Endothelial cell of umbilical vein (primary cell): ENCODE measurements around the gene EYS. TPM values are rescaled to one million over a fixed set of nuclear protein-coding genes. Genes with fewer than 3 reads are reported as not detected.

ENCODE experiments used
- BruUV-seq: library from RNA; stranded (reverse); fragments of 400-500 nt; replicated peaks from 2 replicates; lab custom pipeline; 2021; lab: Mats Ljungman, UMichigan
- CTCF ChIA-PET: fragments of 300-600, 350-600 bp; sonication (Branson Sonifier 250); formaldehyde crosslinking; loops from one replicate; lab custom pipeline; 2021; ENCODE audit warnings: antibody characterized with exemption, inconsistent platforms; lab: Charles Lee
- POLR2A ChIA-PET: fragments of 300-600, 350-600 bp; sonication (Branson Sonifier 250); formaldehyde crosslinking; loops from one replicate; lab custom pipeline; 2021; ENCODE audit warnings: antibody characterized with exemption, inconsistent platforms; lab: Charles Lee
- DNase-seq: peaks from one replicate; pipeline ENCODE4 v3.0.0-alpha.2; 2011; ENCODE audit warnings: low read depth, low spot score
- FAIRE-seq: peaks from 2 replicates; lab custom pipeline; 2011; peaks lifted over from hg19 to GRCh38; lab: Jason Lieb, UNC
- H2AFZ ChIP-seq: 2 replicates; pipeline ENCODE4 v1.6.0; 2012; ENCODE audit warnings: low read depth, low read length, control low read depth, inconsistent platforms
- H3K27ac ChIP-seq: 2 replicates; pipeline ENCODE4 v1.5.1; 2011; ENCODE audit warnings: low read depth, mild to moderate bottlenecking, control low read depth, low read length, moderate library complexity; ENCODE audit not compliant: insufficient read depth
- H3K27me3 ChIP-seq, 2 experiments: 2 replicates each; pipeline versions ENCODE4 v1.6.0 to v1.6.1; 2011; ENCODE audit warnings: low read length in 2 of 2, mixed read lengths in 1 of 2; ENCODE audit not compliant: control insufficient read depth in 2 of 2, insufficient read depth in 2 of 2
- H3K36me3 ChIP-seq, 2 experiments: 2 replicates in 1 of 2; 3 replicates in 1 of 2; pipeline ENCODE4 v1.5.1; 2011; ENCODE audit warnings: low read length in 2 of 2, mild to moderate bottlenecking in 1 of 2, moderate library complexity in 1 of 2; ENCODE audit not compliant: control insufficient read depth in 2 of 2, insufficient read depth in 2 of 2; ENCODE audit errors: extremely low read depth in 1 of 2
- H3K4me1 ChIP-seq: 3 replicates; pipeline ENCODE4 v1.5.1; 2011; ENCODE audit warnings: mild to moderate bottlenecking, low read length; ENCODE audit not compliant: control insufficient read depth, insufficient read depth; ENCODE audit errors: extremely low read depth
- H3K4me2 ChIP-seq: 2 replicates; pipeline ENCODE4 v1.6.1; 2011; ENCODE audit warnings: low read length, control low read depth, mixed read lengths; ENCODE audit not compliant: insufficient read depth
- H3K4me3 ChIP-seq, 3 experiments: fragments of 200-600 bp in 1 of 3; sonication (generic), shearing (Covaris generic) in 1 of 3; replicated peaks in 1 of 3; 2 replicates each; pipeline ENCODE4 v1.5.1; 2011 to 2016; ENCODE audit warnings: control low read depth in 3 of 3, low read length in 3 of 3, mild to moderate bottlenecking in 2 of 3, inconsistent platforms in 1 of 3, low read depth in 1 of 3, moderate library complexity in 1 of 3; ENCODE audit not compliant: insufficient read depth in 1 of 3
- H3K79me2 ChIP-seq: 2 replicates; pipeline ENCODE4 v1.6.0; 2012; ENCODE audit warnings: low read length, inconsistent platforms; ENCODE audit not compliant: control insufficient read depth, insufficient read depth
- H3K9ac ChIP-seq: replicated peaks from 2 replicates; pipeline ENCODE3; 2011; ENCODE audit warnings: low read length, control low read depth; ENCODE audit not compliant: insufficient read depth; ENCODE audit errors: extremely low read depth
- H3K9me1 ChIP-seq: replicated peaks from 3 replicates; pipeline ENCODE4 v1.6.0; 2011; ENCODE audit warnings: mild to moderate bottlenecking, low read length; ENCODE audit not compliant: control insufficient read depth, insufficient read depth; ENCODE audit errors: extremely low read depth
- H3K9me3 ChIP-seq: replicated peaks from 2 replicates; pipeline ENCODE4 v1.5.1; 2012; ENCODE audit warnings: low read length, inconsistent platforms; ENCODE audit not compliant: control insufficient read depth, insufficient read depth
- H4K20me1 ChIP-seq: replicated peaks from 2 replicates; pipeline ENCODE3; 2011; ENCODE audit warnings: mild to moderate bottlenecking, low read length; ENCODE audit not compliant: control insufficient read depth, insufficient read depth; ENCODE audit errors: extremely low read depth
- CTCF ChIP-seq, 2 donors: IDR thresholded peaks; 1 replicate in 1 of 2; 2 replicates in 1 of 2; pipeline ENCODE4 v1.5.1; 2011; ENCODE audit warnings: low read length in 2 of 2, mild to moderate bottlenecking in 2 of 2, moderate library complexity in 2 of 2, control low read depth in 1 of 2, inconsistent platforms in 1 of 2, low read depth in 1 of 2; ENCODE audit not compliant: insufficient read depth in 1 of 2; ENCODE audit errors: extremely low read depth in 1 of 2
- EZH2 ChIP-seq: IDR thresholded peaks from 2 replicates; pipeline ENCODE4 v1.6.1; 2012; ENCODE audit warnings: borderline replicate concordance, low read depth, mild to moderate bottlenecking, moderate library complexity, low read length, inconsistent platforms; ENCODE audit not compliant: severe bottlenecking
- FOS ChIP-seq: IDR thresholded peaks from 2 replicates; pipeline ENCODE4 v1.6.1; 2011; ENCODE audit warnings: mild to moderate bottlenecking, low read length, moderate library complexity, borderline replicate concordance; ENCODE audit not compliant: insufficient read depth
- GATA2 ChIP-seq: IDR thresholded peaks from 2 replicates; pipeline ENCODE4 v1.7.0; 2011; ENCODE audit warnings: low read depth, mild to moderate bottlenecking, moderate library complexity, mixed read lengths, low read length; ENCODE audit not compliant: insufficient read length, insufficient read depth
- JUN ChIP-seq: IDR thresholded peaks from 2 replicates; pipeline ENCODE4 v1.6.1; 2011; ENCODE audit warnings: borderline replicate concordance, low read depth; ENCODE audit not compliant: insufficient read length, insufficient read depth
- MAX ChIP-seq: IDR thresholded peaks from 2 replicates; pipeline ENCODE4 v1.6.1; 2011; ENCODE audit not compliant: insufficient read depth, insufficient read length
- MYC ChIP-seq: IDR thresholded peaks from one replicate; pipeline ENCODE4 v1.6.1; 2011; ENCODE audit warnings: mild to moderate bottlenecking, low read depth, low read length
- POLR2A ChIP-seq: IDR thresholded peaks from 2 replicates; pipeline ENCODE4 v1.6.1; 2012; ENCODE audit warnings: low read depth, mild to moderate bottlenecking, control low read depth, low read length
- POLR2AphosphoS5 ChIP-seq: IDR thresholded peaks from 2 replicates; pipeline ENCODE4 v1.6.1; 2012; ENCODE audit warnings: low read depth, mild to moderate bottlenecking, control low read depth, low read length, moderate library complexity; ENCODE audit not compliant: insufficient read depth
- dilution Hi-C: fragments of 300-500 bp; cut with MboI; formaldehyde crosslinking; loops from one replicate; pipeline ENCODE4 v1.15.0; 2019; ENCODE audit warnings: low sequenced_read_pairs; ENCODE audit not compliant: extremely low pct_ligation_motif_present
- intact Hi-C: fragments of 100-400 bp; cut with micrococcal nuclease; formaldehyde crosslinking; loops from one replicate; pipeline ENCODE4 v1.10.0; 2022
- polyA plus RNA-seq, 4 experiments: library from polyadenylated mRNA; depleted of rRNA in 3 of 4; stranded (reverse) in 3 of 4; unstranded in 1 of 4; fragments of >200 nt; gene quantifications; 2 replicates each; pipeline versions ENCODE4 v1.2.1 to v1.2.3, GENCODE V29; 2011 to 2012; ENCODE audit warnings: missing spikeins in 1 of 4
- total RNA-seq: library from RNA; stranded (reverse); gene quantifications from 2 replicates; pipeline ENCODE4 v1.2.3, GENCODE V29; 2021

EYS gene
- total and polyA plus RNA-seq, 2 donors (not counting 3 experiments of a cell fraction or from before 2014, with no cell fraction given), result 0.01 to 0.27 TPM

- CTCF ChIA-PET, result no interaction called here
- no peak overlapping the region for H3K4me2 ChIP-seq
- no TSS peak for BruUV-seq
- H3K27me3 ChIP-seq, result no peaks in the 10 kb centered on the region
- no peaks in the 10 kb centered on the region for H4K20me1 ChIP-seq
- DNase-seq, result no peak
- dilution Hi-C loops, result no loop called here
- TF ChIP-seq GATA2 (no peak), FOS (no peak), EZH2 (no peak), POLR2A (no peak), CTCF (IDR thresholded peaks at IDR 0.05; ENCODE audit: extremely low read depth in 1 of 2, insufficient read depth in 1 of 2, low read depth in 1 of 2, low read length in 2 of 2) (no peak), POLR2AphosphoS5 (no peak), MYC (no peak), JUN (no peak), MAX (no peak)
- FAIRE-seq, result no peak
- H3K9me1 ChIP-seq, result no peaks in the 10 kb centered on the region
- POLR2A ChIA-PET, result no interaction called here
- intact Hi-C loops, result no loop called here
- H3K9me3 ChIP-seq, result no peaks in the 10 kb centered on the region
- H3K27ac ChIP-seq, result no peak overlapping the region
- no peak overlapping the region for H3K4me3 ChIP-seq
- H3K9ac ChIP-seq, result no peak overlapping the region
- H3K4me1 ChIP-seq, result no peaks in the 10 kb centered on the region
- no peak overlapping the region for H2AFZ ChIP-seq
- no peaks in the 10 kb centered on the region for H3K79me2 ChIP-seq
- H3K36me3 ChIP-seq, result no peaks in the 10 kb centered on the region
Observed at GRCh38 chr6:64815718-64816117, 891.3 kb downstream of the EYS start.
